Stimulated activated naive CD4-positive, alpha-beta T cell (primary cell): ENCODE results near the gene THEMIS2.
"Not testable (repeated sequence)": the region's sequence is repeated elsewhere in the genome, so short reads cannot be mapped to it uniquely, and the experiment has no call there.

Experiments
- DNase-seq, 6 experiments: peaks; one replicate each; lab custom pipeline; 2025; lab: John Stamatoyannopoulos, UW

The THEMIS2 gene

GRCh38 chr1:27872059-27872801, at the start of gene THEMIS2:
Gene THEMIS2, plus strand, starts transcription at chr1:27872544. Its CDS starts 28 bp downstream, at chr1:27872572.
- DNase-seq = peak; percentile 43 to 80 (median 76)

- no peak for DNase-seq
These were observed 48.6 kb upstream of the THEMIS2 start for GRCh38 chr1:27823784-27824183.

GRCh38 chr1:27824411-27824810, 47.9 kb upstream of the THEMIS2 start:
- DNase-seq = no peak

- not testable (repeated sequence) for DNase-seq
These were observed 42.9 kb upstream of the THEMIS2 start for GRCh38 chr1:27829339-27829960.

GRCh38 chr1:27830621-27831440, 41.5 kb upstream of the THEMIS2 start, which contains the start of gene PPP1R8:
Gene PPP1R8, plus strand, starts transcription at chr1:27830782. Its CDS starts 54 bp downstream, at chr1:27830836.
- peak; percentile 78 to 85 (median 80) for DNase-seq

- no peak for DNase-seq
These were observed 40.6 kb upstream of the THEMIS2 start for GRCh38 chr1:27831568-27832410.

GRCh38 chr1:27832762-27833161, 39.6 kb upstream of the THEMIS2 start:
- DNase-seq = no peak

GRCh38 chr1:27833470-27833869, 38.9 kb upstream of the THEMIS2 start:
- DNase-seq = no peak

- no peak for DNase-seq
These were observed 37.3 kb upstream of the THEMIS2 start for GRCh38 chr1:27835046-27835445.

GRCh38 chr1:27835501-27835900, 36.8 kb upstream of the THEMIS2 start:
- DNase-seq = no peak

GRCh38 chr1:27849951-27850350, 22.4 kb upstream of the THEMIS2 start:
- DNase-seq = no peak

- DNase-seq = no peak
These were observed 17.3 kb upstream of the THEMIS2 start for GRCh38 chr1:27855085-27855484.

- DNase-seq = no peak
These were observed 15.6 kb upstream of the THEMIS2 start for GRCh38 chr1:27856561-27857343.

- not testable (repeated sequence) for DNase-seq
These were observed 14.8 kb upstream of the THEMIS2 start for GRCh38 chr1:27857552-27857951.

- DNase-seq = peak; percentile 58 to 83 (median 80)
These were observed 14.0 kb upstream of the THEMIS2 start for GRCh38 chr1:27858072-27858948.

GRCh38 chr1:27858949-27859576, 13.3 kb upstream of the THEMIS2 start:
- no peak for DNase-seq

- DNase-seq = no peak
These were observed 10.9 kb upstream of the THEMIS2 start for GRCh38 chr1:27861436-27861835.

GRCh38 chr1:27862004-27862403, 10.3 kb upstream of the THEMIS2 start:
- DNase-seq = no peak
